Kidney (tissue), 14 donors: ENCODE results near the gene ABCG1. TPM values are rescaled to one million over a fixed set of nuclear protein-coding genes. Genes with fewer than 3 reads are reported as not detected.

Experiments
- DNase-seq, 5 donors: peaks; one replicate each; pipeline ENCODE4 v3.0.0-alpha.2; 2013 to 2020
- FAIRE-seq: peaks from 2 replicates; lab custom pipeline; 2012; peaks lifted over from hg19 to GRCh38; lab: Jason Lieb, UNC
- H3K27ac ChIP-seq, 2 donors: one replicate each; pipeline ENCODE4 v1.7.0; 2013; ENCODE audit warnings: low read depth in 2 of 2, low read length in 2 of 2, inconsistent platforms in 1 of 2
- H3K27me3 ChIP-seq: one replicate; pipeline ENCODE4 v1.7.1; 2013; ENCODE audit warnings: low read length, inconsistent platforms; ENCODE audit not compliant: control insufficient read depth, insufficient read depth
- H3K36me3 ChIP-seq, 3 donors: one replicate each; pipeline versions ENCODE4 v1.7.0 to v1.7.1; 2013; ENCODE audit warnings: low read length in 3 of 3, control low read depth in 1 of 3, inconsistent platforms in 1 of 3; ENCODE audit not compliant: insufficient read depth in 3 of 3, control insufficient read depth in 2 of 3
- H3K4me1 ChIP-seq, 3 donors: one replicate each; pipeline versions ENCODE4 v1.7.0 to v1.7.1; 2013; ENCODE audit warnings: low read length in 3 of 3, inconsistent platforms in 1 of 3, low read depth in 1 of 3; ENCODE audit not compliant: control insufficient read depth in 2 of 3, insufficient read depth in 2 of 3
- H3K4me3 ChIP-seq, 3 donors: one replicate each; pipeline versions ENCODE4 v1.7.0 to v1.8.1; 2013; ENCODE audit warnings: low read length in 3 of 3, control low read depth in 1 of 3, inconsistent platforms in 1 of 3
- H3K9ac ChIP-seq, 3 donors: one replicate each; pipeline versions ENCODE4 v1.7.0 to v1.7.1; 2013; ENCODE audit warnings: low read length in 3 of 3, control low read depth in 1 of 3, inconsistent platforms in 1 of 3
- H3K9me3 ChIP-seq, 3 donors: one replicate each; pipeline versions ENCODE4 v1.7.0 to v1.7.1; 2013; ENCODE audit warnings: low read length in 3 of 3, control low read depth in 1 of 3, inconsistent platforms in 1 of 3; ENCODE audit not compliant: control insufficient read depth in 2 of 3, insufficient read depth in 1 of 3
- CTCF ChIP-seq: IDR thresholded peaks from 3 replicates; pipeline ENCODE4 v1.5.1; 2012; ENCODE audit warnings: mild to moderate bottlenecking, moderate library complexity, borderline replicate concordance; ENCODE audit not compliant: insufficient read depth; ENCODE audit errors: extremely low read depth
- intact Hi-C: fragments of 100-400 bp; cut with DNase I; formaldehyde crosslinking; loops from one replicate; pipeline ENCODE4 v1.11.1; 2022
- polyA plus RNA-seq: library from polyadenylated mRNA; stranded (reverse); fragments of 350-450 nt; fragmentation: Illumina TruSeq; extraction: RNeasy Lipid Tissue Mini Kit (QIAGEN cat#74804); gene quantifications from one replicate; pipeline ENCODE4 v1.2.3, GENCODE V29; 2014; ENCODE audit warnings: low read depth, low replicate concordance; ENCODE audit not compliant: insufficient read depth
- total RNA-seq: library from RNA; stranded (reverse); fragmentation: NEBNext Ultra II Directional; extraction: Animal tissue kit (Norgen Biotek cat#: 25700); gene quantifications from one replicate; pipeline ENCODE4 v1.2.1, GENCODE V29; 2021
- donor health status: control.
- donor health status: control.
- donor health status: control.
- donor health status: control.
- donor health status: control.
- donor health status: DM: yes; HTN: yes; CAD: no.
- donor health status: Normal renal cell carcinoma (clear cell type).

Gene ABCG1
- total and polyA plus RNA-seq, 2 donors from 2014 or later = 5.6 to 27.6 TPM

GRCh38 chr21:42319376-42319775, 100.4 kb downstream of the ABCG1 start:
- intact Hi-C loops = no loop called here
- H3K9ac ChIP-seq = no peak overlapping the region
- DNase-seq (peak in 2 of 5 donors; percentile 23 to 71), FAIRE-seq (no peak)
- no peaks in the 10 kb centered on the region for H3K9me3 ChIP-seq
- no peak overlapping the region for H3K4me3 ChIP-seq
- no peaks in the 10 kb centered on the region for H3K27me3 ChIP-seq
- no peaks in the 10 kb centered on the region for H3K4me1 ChIP-seq
- H3K27ac ChIP-seq = no peak overlapping the region
- no peaks in the 10 kb centered on the region for H3K36me3 ChIP-seq
- no peak for TF ChIP-seq CTCF

GRCh38 chr21:42319851-42320572, 101.1 kb downstream of the ABCG1 start:
- Histone ChIP-seq H3K4me3 (no peak overlapping the region), H3K36me3 (no peaks in the 10 kb centered on the region), H3K27ac (no peak overlapping the region), H3K9me3 (no peaks in the 10 kb centered on the region), H3K9ac (no peak overlapping the region), H3K4me1 (no peaks in the 10 kb centered on the region), H3K27me3 (no peaks in the 10 kb centered on the region)
- peak in 2 of 5 donors; percentile 30 to 45 for DNase-seq
- intact Hi-C loops = no loop called here
- no peak for TF ChIP-seq CTCF
- no peak for FAIRE-seq

GRCh38 chr21:42320791-42321190, 101.9 kb downstream of the ABCG1 start:
- DNase-seq (peak in 1 of 5 donors; percentile 58), FAIRE-seq (no peak)
- Histone ChIP-seq H3K36me3 (no peaks in the 10 kb centered on the region), H3K9ac (no peak overlapping the region), H3K4me1 (no peaks in the 10 kb centered on the region), H3K27me3 (no peaks in the 10 kb centered on the region), H3K4me3 (no peak overlapping the region), H3K9me3 (peaks cover 0 to 5% (median 0%) of the 10 kb centered on the region in 3 donors), H3K27ac (no peak overlapping the region)
- no peak for TF ChIP-seq CTCF
- intact Hi-C loops = no loop called here

- H3K9ac ChIP-seq = no peak overlapping the region
- no peak for DNase-seq
- H3K27ac ChIP-seq = no peak overlapping the region
- no peak for FAIRE-seq
- no peak for TF ChIP-seq CTCF
- no peaks in the 10 kb centered on the region for H3K27me3 ChIP-seq
- H3K4me1 ChIP-seq = no peaks in the 10 kb centered on the region
- intact Hi-C loops = no loop called here
- no peak overlapping the region for H3K4me3 ChIP-seq
- no peaks in the 10 kb centered on the region for H3K36me3 ChIP-seq
- peaks cover 0 to 5% (median 0%) of the 10 kb centered on the region in 3 donors for H3K9me3 ChIP-seq
Observed at GRCh38 chr21:42321231-42321630, 102.3 kb downstream of the ABCG1 start.
